Heart left ventricle (tissue), 16 donors: ENCODE data around the gene PRKAR1B. TPM values are rescaled to one million over a fixed set of nuclear protein-coding genes. Genes with fewer than 3 reads are reported as not detected.

Experiments
- ATAC-seq, 4 donors: fragments of 200-7000 bp; cut with Tn5 transposase; one replicate each; pipeline ENCODE4 v1.9.1; 2020 to 2022; ENCODE audit warnings: moderate library complexity in 4 of 4, mild to moderate bottlenecking in 3 of 4, moderate number of reproducible peaks in 1 of 4
- DNase-seq, 5 donors: peaks; one replicate each; pipeline ENCODE4 v3.0.0-alpha.2; 2020
- H3K27ac ChIP-seq, 12 donors: fragments of 200-600 bp; sonication (generic) in 4 of 12; one replicate each; pipeline versions ENCODE4 v1.5.0 to v1.8.0; 2016 to 2022; ENCODE audit warnings: mild to moderate bottlenecking in 2 of 12
- H3K27me3 ChIP-seq, 9 donors: fragments of 200-600 bp; sonication (generic) in 2 of 9; one replicate each; pipeline versions ENCODE4 v1.5.1 to v1.8.0; 2016 to 2022; ENCODE audit warnings: mild to moderate bottlenecking in 3 of 9
- H3K36me3 ChIP-seq, 9 donors: fragments of 200-600 bp; sonication (generic) in 2 of 9; one replicate each; pipeline versions ENCODE4 v1.5.0 to v1.8.0; 2018 to 2022; ENCODE audit warnings: mild to moderate bottlenecking in 2 of 9
- H3K4me1 ChIP-seq, 12 donors: fragments of 200-600 bp; sonication (generic) in 4 of 12; one replicate each; pipeline versions ENCODE4 v1.5.0 to v1.8.0; 2016 to 2022; ENCODE audit warnings: mild to moderate bottlenecking in 3 of 12
- H3K4me3 ChIP-seq, 12 donors: fragments of 200-600 bp; sonication (generic) in 4 of 12; one replicate each; pipeline versions ENCODE4 v1.5.0 to v1.8.0; 2017 to 2022; ENCODE audit warnings: mild to moderate bottlenecking in 9 of 12, moderate library complexity in 4 of 12
- H3K9me3 ChIP-seq, 12 donors: fragments of 200-600 bp; sonication (generic) in 4 of 12; one replicate each; pipeline versions ENCODE4 v1.5.0 to v1.8.0; 2016 to 2022; ENCODE audit warnings: mild to moderate bottlenecking in 1 of 12
- POLR2A ChIP-seq, 2 donors: fragments of 450-650 bp; IDR thresholded peaks; one replicate each; pipeline ENCODE4 v1.6.1; 2017; ENCODE audit warnings: antibody characterized with exemption in 2 of 2, mild to moderate bottlenecking in 2 of 2, moderate library complexity in 2 of 2
- WGBS, 4 donors: extraction: QIAGEN DNeasy Blood & Tissue Kit in 2 of 4; methylation state at CpG; one replicate each; pipeline versions ENCODE4 v1.1.5 to v1.1.7; 2013 to 2018; 5-methylcytosine and 5-hydroxymethylcytosine counted together
- intact Hi-C, 10 donors: fragments of 100-400 bp; cut with DNase I; formaldehyde crosslinking; loops; one replicate each; pipeline versions ENCODE4 v1.11.1 to v1.14.2; 2022
- polyA plus RNA-seq, 2 donors: library from polyadenylated mRNA; stranded (reverse); fragments of 200-250 nt; gene quantifications; one replicate each; pipeline ENCODE4 v1.2.3, GENCODE V29; 2013
- total RNA-seq, 9 donors: library from RNA; depleted of rRNA in 2 of 9; stranded (reverse); fragments of >200 nt in 2 of 9; fragmentation: NEBNext Ultra II Directional in 3 of 9; extraction: Animal tissue kit (Norgen Biotek cat#: 25700) in 3 of 9; gene quantifications; one replicate each; pipeline versions ENCODE4 v1.1.0 to v1.2.4, GENCODE V29; 2016 to 2023
- TF ChIP-seq, protein P1 (sequence below), 12 donors: fragments of 200-600 bp; sonication (generic) in 4 of 12; IDR thresholded peaks; one replicate each; pipeline versions ENCODE4 v1.5.0 to v1.8.0; 2018 to 2022; ENCODE audit warnings: antibody characterized with exemption in 12 of 12, mild to moderate bottlenecking in 5 of 12
- donor health status: ischemic (EF 13 %, LVEDD 7.1; RV severe dilation, severe dysfunction).
- donor health status: healthy with polysubstance abuse.
- donor health status: DM: no; HTN: yes; CAD: no.
- donor health status: DM: no; HTN: no; CAD: no.
- donor health status: ischemic (EF 25% LVEDD 6.9; RV normal size, moderate dysfunction).
- donor health status: ischemic (EF 25% LVEDD 5.7; RV mildly dilated, moderate dysfunction).
- donor health status: healthy.
- donor health status: DM: yes; HTN: yes; CAD: no.
- donor health status: ischemic (EF 35%, LVEDD 5.7; RV mildly dilated, moderate dysfunction).
- donor health status: nonischemic (EF 11% LVEDD 7.7; RV severe dilation, severe dysfunction).
- donor health status: DM: yes; HTN: yes; CAD: no.
- donor health status: PGD.
- donor health status: ischemic (EF 29% LVEDD 5.4; RV normal size, mild dysfunction).
- donor health status: nonischemic (EF 23%, LVEDD 6.1; RV moderate dilation, normal function).

Gene PRKAR1B
- total and polyA plus RNA-seq, 11 donors, result 4.1 to 22.2 (median 17.9) TPM

DNA sequence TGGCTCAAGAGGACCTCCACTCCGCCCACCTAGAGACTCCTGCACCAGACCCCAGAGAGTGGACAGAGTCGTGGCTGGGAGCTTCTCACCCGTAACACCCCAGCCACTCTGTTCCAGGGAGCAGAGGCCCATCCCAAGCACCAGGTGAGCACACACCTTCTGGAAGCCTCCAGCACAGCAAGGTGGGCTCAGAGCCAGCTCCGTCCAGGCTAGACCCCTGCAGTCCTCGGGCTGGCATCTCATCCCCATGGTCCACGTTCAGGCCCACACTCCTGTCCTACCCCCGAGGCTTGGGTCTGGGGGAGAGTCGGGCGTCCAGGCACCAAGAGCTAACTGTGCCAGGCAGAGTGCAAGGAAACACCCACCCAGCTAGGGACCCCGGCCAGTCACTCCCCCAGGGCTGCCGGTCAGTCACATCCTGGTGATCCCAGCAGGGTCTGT lies 220.7 kb downstream of the PRKAR1B start:
- peak in 3 of 5 donors; percentile 21 to 55 (median 27) for DNase-seq
- no peaks in the 10 kb centered on the region for H3K27me3 ChIP-seq
- WGBS, 4 donors, result 72 to 96% (median 93%) methylated on average over 5 to 11 of the region's 11 CpGs
- ATAC-seq, result no peak
- peaks cover 0 to 52% (median 25%) of the 10 kb centered on the region in 9 donors for H3K36me3 ChIP-seq
- intact Hi-C loops, result no loop called here
- peaks cover 0 to 26% (median 18%) of the 10 kb centered on the region in 12 donors for H3K4me1 ChIP-seq
- H3K9me3 ChIP-seq, result no peaks in the 10 kb centered on the region
- no peak overlapping the region for H3K4me3 ChIP-seq
- TF ChIP-seq POLR2A (IDR thresholded peaks at IDR 0.05), result no peak
- TF ChIP-seq, protein P1, sequence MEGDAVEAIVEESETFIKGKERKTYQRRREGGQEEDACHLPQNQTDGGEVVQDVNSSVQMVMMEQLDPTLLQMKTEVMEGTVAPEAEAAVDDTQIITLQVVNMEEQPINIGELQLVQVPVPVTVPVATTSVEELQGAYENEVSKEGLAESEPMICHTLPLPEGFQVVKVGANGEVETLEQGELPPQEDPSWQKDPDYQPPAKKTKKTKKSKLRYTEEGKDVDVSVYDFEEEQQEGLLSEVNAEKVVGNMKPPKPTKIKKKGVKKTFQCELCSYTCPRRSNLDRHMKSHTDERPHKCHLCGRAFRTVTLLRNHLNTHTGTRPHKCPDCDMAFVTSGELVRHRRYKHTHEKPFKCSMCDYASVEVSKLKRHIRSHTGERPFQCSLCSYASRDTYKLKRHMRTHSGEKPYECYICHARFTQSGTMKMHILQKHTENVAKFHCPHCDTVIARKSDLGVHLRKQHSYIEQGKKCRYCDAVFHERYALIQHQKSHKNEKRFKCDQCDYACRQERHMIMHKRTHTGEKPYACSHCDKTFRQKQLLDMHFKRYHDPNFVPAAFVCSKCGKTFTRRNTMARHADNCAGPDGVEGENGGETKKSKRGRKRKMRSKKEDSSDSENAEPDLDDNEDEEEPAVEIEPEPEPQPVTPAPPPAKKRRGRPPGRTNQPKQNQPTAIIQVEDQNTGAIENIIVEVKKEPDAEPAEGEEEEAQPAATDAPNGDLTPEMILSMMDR (IDR thresholded peaks at IDR 0.05), result no peak
- no peak overlapping the region for H3K27ac ChIP-seq

DNA sequence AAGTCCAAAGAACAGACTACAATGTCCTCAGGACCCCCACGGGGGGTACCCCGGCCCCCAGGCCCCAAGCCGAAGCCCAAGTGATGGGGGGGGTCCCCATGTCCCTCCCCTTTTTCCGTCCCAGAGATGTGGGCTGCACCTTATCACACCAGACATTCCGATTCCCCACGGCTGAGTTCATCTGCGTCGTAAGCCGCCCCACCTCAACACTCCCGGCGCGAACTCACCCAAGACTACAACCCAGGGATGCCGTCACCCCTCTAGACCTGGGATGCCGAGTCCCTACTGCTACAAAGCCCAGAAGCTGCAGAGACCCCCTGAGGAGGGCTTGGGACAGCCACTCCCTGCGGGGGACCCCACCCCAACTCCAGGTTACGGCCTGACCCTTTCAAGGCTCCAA lies 221.9 kb downstream of the PRKAR1B start:
- H3K4me1 ChIP-seq, result peaks cover 0 to 26% (median 18%) of the 10 kb centered on the region in 12 donors
- H3K36me3 ChIP-seq, result peaks cover 0 to 60% (median 31%) of the 10 kb centered on the region in 9 donors
- TF ChIP-seq, protein P1 (IDR thresholded peaks at IDR 0.05), result no peak
- no peak for TF ChIP-seq POLR2A (IDR thresholded peaks at IDR 0.05)
- no peaks in the 10 kb centered on the region for H3K27me3 ChIP-seq
- intact Hi-C loops, result no loop called here
- no peaks in the 10 kb centered on the region for H3K9me3 ChIP-seq
- no peak overlapping the region for H3K4me3 ChIP-seq
- H3K27ac ChIP-seq, result peak overlapping the region in 5 of 12 donors; percentile 43 to 70 (median 52)
- 83 to 88% (median 85%) methylated on average over 16 of the region's 16 CpGs for WGBS, 4 donors
- ATAC-seq (no peak), DNase-seq (peak in 2 of 5 donors; percentile 7 to 11)

- peak in 3 of 4 donors; percentile 8 to 44 (median 43) for ATAC-seq
- WGBS, 4 donors, result 71 to 82% (median 77%) methylated on average over 20 to 34 of the region's 34 CpGs
- H3K9me3 ChIP-seq, result no peaks in the 10 kb centered on the region
- intact Hi-C loops, result loop anchor here in 1 of 10 donors (5.0 kb wide), 1 partner anchor 172 kb away; no protein-coding TSS in a partner anchor
- TF ChIP-seq, protein P1 (IDR thresholded peaks at IDR 0.05), result no peak
- no peak for TF ChIP-seq POLR2A (IDR thresholded peaks at IDR 0.05)
- H3K27me3 ChIP-seq, result no peaks in the 10 kb centered on the region
- DNase-seq, result peak in 3 of 5 donors; percentile 32 to 55 (median 32)
- peaks cover 0 to 28% (median 18%) of the 10 kb centered on the region in 12 donors for H3K4me1 ChIP-seq
- H3K4me3 ChIP-seq, result no peak overlapping the region
- H3K27ac ChIP-seq, result peak overlapping the region in 8 of 12 donors; percentile 32 to 70 (median 45)
- peaks cover 0 to 60% (median 29%) of the 10 kb centered on the region in 9 donors for H3K36me3 ChIP-seq
Observed at GRCh38 chr7:504221-505111, 222.6 kb downstream of the PRKAR1B start.

GRCh38 chr7:503575-504111 lies 223.4 kb downstream of the PRKAR1B start:
- Histone ChIP-seq H3K36me3 (peaks cover 0 to 61% (median 30%) of the 10 kb centered on the region in 9 donors), H3K27ac (peak overlapping the region in 8 of 12 donors; percentile 32 to 70 (median 44)), H3K27me3 (no peaks in the 10 kb centered on the region), H3K4me3 (no peak overlapping the region), H3K4me1 (peaks cover 0 to 34% (median 18%) of the 10 kb centered on the region in 12 donors), H3K9me3 (no peaks in the 10 kb centered on the region)
- TF ChIP-seq, protein P1 (IDR thresholded peaks at IDR 0.05), result no peak
- no peak for TF ChIP-seq POLR2A (IDR thresholded peaks at IDR 0.05)
- intact Hi-C loops, result loop anchor here in 1 of 10 donors (5.0 kb wide), 1 partner anchor 171 kb away; no protein-coding TSS in a partner anchor
- ATAC-seq (peak; percentile 76 to 85 (median 82)), DNase-seq (peak; percentile 54 to 79 (median 76))
- WGBS, 4 donors, result 24 to 52% (median 50%) methylated on average over 16 to 20 of the region's 20 CpGs
